BJ (cell line): ENCODE measurements around the gene PARD3. TPM values are rescaled to one million over a fixed set of nuclear protein-coding genes. Genes with fewer than 3 reads are reported as not detected.

Experiments
- CTCF ChIA-PET: fragments of 350-600 bp; formaldehyde crosslinking; extraction: SDS; loops from one replicate; lab custom pipeline; 2021; ENCODE audit warnings: antibody characterized with exemption, inconsistent platforms; lab: Yijun Ruan, JAX
- POLR2A ChIA-PET: fragments of 300-600 bp; sonication (Branson Sonifier 250); formaldehyde crosslinking; extraction: SDS; loops from one replicate; lab custom pipeline; 2021; ENCODE audit warnings: antibody characterized with exemption; lab: Charles Lee
- DNase-seq: peaks from one replicate; pipeline ENCODE4 v3.0.0-alpha.2; 2011; ENCODE audit warnings: low read depth
- H3K27me3 ChIP-seq: 2 replicates; pipeline ENCODE4 v1.6.0; 2011; ENCODE audit warnings: low read length; ENCODE audit not compliant: control insufficient read depth, insufficient read depth
- H3K36me3 ChIP-seq: 2 replicates; pipeline ENCODE4 v1.5.1; 2011; ENCODE audit warnings: low read length; ENCODE audit not compliant: control insufficient read depth, insufficient read depth
- H3K4me3 ChIP-seq: 2 replicates; pipeline ENCODE4 v1.5.1; 2011; ENCODE audit warnings: low read depth, mild to moderate bottlenecking, control low read depth, low read length
- polyA plus RNA-seq: library from polyadenylated mRNA; depleted of rRNA; stranded (reverse); fragments of >200 nt; gene quantifications from 2 replicates; pipeline ENCODE4 v1.2.3, GENCODE V29; 2011
- TF ChIP-seq, protein P1 (sequence below): IDR thresholded peaks from 2 replicates; pipeline ENCODE4 v1.5.1; 2011; ENCODE audit warnings: low read depth, mild to moderate bottlenecking, control low read depth, inconsistent platforms, low read length, moderate library complexity; ENCODE audit not compliant: insufficient read depth

PARD3 gene
- polyA plus RNA-seq, 1 experiment, result 17.7 TPM

DNA sequence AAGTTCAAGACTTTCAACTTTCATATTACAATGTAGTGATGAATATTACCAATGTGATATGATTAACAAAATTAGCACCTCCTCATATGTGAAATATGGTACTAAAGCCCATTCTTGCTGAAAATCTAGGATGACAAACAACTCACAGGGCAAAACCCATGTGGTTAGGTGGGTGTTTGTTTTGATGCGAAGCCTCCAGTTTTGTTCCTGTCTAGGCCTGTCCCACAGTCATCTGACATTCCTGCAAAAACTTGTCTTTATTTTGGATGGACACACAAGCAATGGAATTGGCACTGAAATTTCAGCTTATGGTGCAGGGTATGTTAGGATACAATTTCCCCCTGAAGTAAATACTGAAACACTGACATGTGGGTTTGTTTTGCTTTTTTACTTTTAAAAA, 95.3 kb downstream of the PARD3 start:
- no peak for DNase-seq
- H3K4me3 ChIP-seq, result no peak overlapping the region
- TF ChIP-seq, protein P1, sequence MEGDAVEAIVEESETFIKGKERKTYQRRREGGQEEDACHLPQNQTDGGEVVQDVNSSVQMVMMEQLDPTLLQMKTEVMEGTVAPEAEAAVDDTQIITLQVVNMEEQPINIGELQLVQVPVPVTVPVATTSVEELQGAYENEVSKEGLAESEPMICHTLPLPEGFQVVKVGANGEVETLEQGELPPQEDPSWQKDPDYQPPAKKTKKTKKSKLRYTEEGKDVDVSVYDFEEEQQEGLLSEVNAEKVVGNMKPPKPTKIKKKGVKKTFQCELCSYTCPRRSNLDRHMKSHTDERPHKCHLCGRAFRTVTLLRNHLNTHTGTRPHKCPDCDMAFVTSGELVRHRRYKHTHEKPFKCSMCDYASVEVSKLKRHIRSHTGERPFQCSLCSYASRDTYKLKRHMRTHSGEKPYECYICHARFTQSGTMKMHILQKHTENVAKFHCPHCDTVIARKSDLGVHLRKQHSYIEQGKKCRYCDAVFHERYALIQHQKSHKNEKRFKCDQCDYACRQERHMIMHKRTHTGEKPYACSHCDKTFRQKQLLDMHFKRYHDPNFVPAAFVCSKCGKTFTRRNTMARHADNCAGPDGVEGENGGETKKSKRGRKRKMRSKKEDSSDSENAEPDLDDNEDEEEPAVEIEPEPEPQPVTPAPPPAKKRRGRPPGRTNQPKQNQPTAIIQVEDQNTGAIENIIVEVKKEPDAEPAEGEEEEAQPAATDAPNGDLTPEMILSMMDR, result no peak
- H3K36me3 ChIP-seq, result no peaks in the 10 kb centered on the region
- ChIA-PET CTCF (no interaction called here), POLR2A (no interaction called here)
- no peaks in the 10 kb centered on the region for H3K27me3 ChIP-seq

DNA sequence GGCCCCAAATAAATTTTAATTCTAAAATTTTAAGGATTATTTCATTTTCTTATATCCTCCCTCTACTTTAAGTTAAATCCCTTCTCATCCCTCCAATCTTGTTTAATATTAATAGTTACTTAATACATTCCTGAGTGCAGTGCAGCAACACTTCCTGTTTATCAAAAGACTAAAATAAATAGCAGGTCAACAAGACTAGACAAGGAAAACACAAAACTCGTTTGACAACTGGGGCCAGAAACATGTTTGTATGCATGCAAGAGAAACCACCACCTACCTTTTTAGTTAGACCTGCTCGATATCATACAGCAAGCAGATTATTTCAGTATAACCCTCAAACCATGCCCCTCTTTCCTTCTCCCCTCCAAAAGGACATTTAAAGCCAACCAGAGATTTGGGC, 95.8 kb downstream of the PARD3 start:
- H3K4me3 ChIP-seq, result no peak overlapping the region
- no peaks in the 10 kb centered on the region for H3K27me3 ChIP-seq
- no peak for DNase-seq
- CTCF ChIA-PET, result no interaction called here
- POLR2A ChIA-PET, result no interaction called here
- H3K36me3 ChIP-seq, result no peaks in the 10 kb centered on the region
- TF ChIP-seq, protein P1, result no peak

DNA sequence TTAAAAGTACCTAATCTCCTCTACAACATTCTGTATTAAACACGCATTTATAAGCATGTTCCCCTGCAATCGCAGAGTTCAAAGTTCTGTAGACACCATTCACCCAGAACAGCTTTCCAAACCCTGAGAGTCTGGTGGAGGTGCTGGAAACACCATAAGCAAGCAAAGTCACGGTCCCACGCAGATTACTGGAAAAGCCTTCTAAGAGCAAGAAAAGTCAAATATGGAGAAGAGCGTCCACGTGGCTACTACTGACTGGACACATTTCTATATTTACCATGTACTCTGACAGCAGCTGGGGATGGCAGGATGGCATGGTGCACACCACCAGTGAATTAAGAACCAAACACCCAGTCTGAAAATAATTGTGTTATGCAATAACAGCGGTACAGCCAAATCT, 97.7 kb downstream of the PARD3 start:
- ChIA-PET CTCF (no interaction called here), POLR2A (no interaction called here)
- no peaks in the 10 kb centered on the region for H3K27me3 ChIP-seq
- TF ChIP-seq, protein P1, result no peak
- no peak for DNase-seq
- no peaks in the 10 kb centered on the region for H3K36me3 ChIP-seq
- H3K4me3 ChIP-seq, result no peak overlapping the region

DNA sequence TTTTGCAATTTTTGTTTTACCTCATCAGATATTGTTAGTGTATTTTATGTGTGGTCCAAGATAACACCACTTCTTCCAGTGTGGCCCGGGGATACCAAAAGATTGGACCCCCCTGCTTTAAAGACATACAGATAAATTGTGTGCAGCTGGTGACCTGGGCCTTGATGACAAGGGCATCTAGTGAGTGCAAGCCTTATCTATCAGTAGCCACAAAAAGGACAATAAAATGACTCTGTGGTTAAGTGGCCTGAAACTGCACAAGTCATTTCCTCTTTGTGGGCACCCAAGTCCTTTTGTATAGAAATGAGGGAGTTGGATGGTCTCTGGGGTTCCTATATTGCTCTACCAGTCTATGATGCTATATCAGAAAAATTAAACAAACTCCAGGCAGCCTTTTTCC, 98.1 kb downstream of the PARD3 start:
- Histone ChIP-seq H3K36me3 (no peaks in the 10 kb centered on the region), H3K27me3 (no peaks in the 10 kb centered on the region), H3K4me3 (no peak overlapping the region)
- ChIA-PET POLR2A (no interaction called here), CTCF (no interaction called here)
- DNase-seq, result no peak
- TF ChIP-seq, protein P1, result no peak

DNA sequence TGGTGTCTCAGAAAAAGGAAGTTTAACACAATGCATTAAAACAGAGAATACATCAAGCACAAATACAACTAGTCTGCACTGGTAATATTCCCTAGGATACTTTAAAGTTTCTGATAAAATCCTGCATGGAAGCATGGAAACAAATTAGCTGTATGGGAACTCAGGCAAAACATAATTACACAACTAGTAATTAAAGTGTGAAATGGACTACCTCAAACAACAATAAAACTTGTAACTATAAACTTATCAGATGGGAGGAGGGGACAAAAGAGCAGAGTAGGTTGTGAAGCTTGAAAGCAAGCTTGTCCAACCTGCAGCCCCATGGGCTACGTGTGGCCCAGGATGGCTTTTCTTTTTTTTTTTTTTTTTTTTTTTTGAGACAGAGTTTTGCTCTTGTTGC, 98.9 kb downstream of the PARD3 start:
- TF ChIP-seq, protein P1, result no peak
- H3K36me3 ChIP-seq, result no peaks in the 10 kb centered on the region
- ChIA-PET CTCF (no interaction called here), POLR2A (interaction anchor here (0.5 kb wide), 1 partner anchor 264 kb away, joined by 3 read pairs; no protein-coding TSS in a partner anchor)
- H3K4me3 ChIP-seq, result no peak overlapping the region
- no peak for DNase-seq
- no peaks in the 10 kb centered on the region for H3K27me3 ChIP-seq
